AG04450 (cell line): ENCODE measurements around the gene TTC9B. TPM values are rescaled to one million over a fixed set of nuclear protein-coding genes. Genes with fewer than 3 reads are reported as not detected.

ENCODE experiments used
- polyA plus RNA-seq: library from polyadenylated mRNA; depleted of rRNA; stranded (reverse); fragments of >200 nt; gene quantifications from 2 replicates; pipeline ENCODE4 v1.2.3, GENCODE V29; 2011; rRNA removed

TTC9B gene
- polyA plus RNA-seq, 1 experiment = not detected

Other genes with a start within 250 kb of the TTC9B start
- 68.6 and 90.2 TPM in 2 replicates for gene PSMC4, start 247.2 kb downstream of the TTC9B start, polyA plus RNA-seq
- gene ZNF546, start 221.3 kb downstream of the TTC9B start, polyA plus RNA-seq = 1.7 and 2.4 TPM in 2 replicates
- gene ZNF780B, start 162.2 kb downstream of the TTC9B start, polyA plus RNA-seq = 7.2 and 8.3 TPM in 2 replicates
- 11.8 and 14.5 TPM in 2 replicates for gene ZNF780A, start 127.4 kb downstream of the TTC9B start, polyA plus RNA-seq
- gene MAP3K10, start 27.0 kb downstream of the TTC9B start, polyA plus RNA-seq = 2.0 and 2.3 TPM in 2 replicates
- gene CCNP, start 8.3 kb upstream of the TTC9B start, polyA plus RNA-seq = 0.16 and 0.21 TPM in 2 replicates
- 99.8 and 122 TPM in 2 replicates for gene AKT2, start 67.0 kb upstream of the TTC9B start, polyA plus RNA-seq
- 15.9 and 16.9 TPM in 2 replicates for gene C19orf47, start 130.0 kb upstream of the TTC9B start, polyA plus RNA-seq
- gene PLD3, start 130.3 kb upstream of the TTC9B start, polyA plus RNA-seq = 395 and 559 TPM in 2 replicates
- 0.09 and 0.11 TPM in 2 replicates for gene HIPK4, start 171.8 kb upstream of the TTC9B start, polyA plus RNA-seq
- 1.8 and 1.9 TPM in 2 replicates for gene PRX, start 195.0 kb upstream of the TTC9B start, polyA plus RNA-seq
- 11.9 and 16.2 TPM in 2 replicates for gene SERTAD1, start 207.6 kb upstream of the TTC9B start, polyA plus RNA-seq
- 16.1 and 19.6 TPM in 2 replicates for gene SERTAD3, start 226.0 kb upstream of the TTC9B start, polyA plus RNA-seq
- 40.4 and 58.0 TPM in 2 replicates for gene BLVRB, start 247.4 kb upstream of the TTC9B start, polyA plus RNA-seq
- 1.3 and 1.9 TPM in 2 replicates for gene SPTBN4, start 248.6 kb upstream of the TTC9B start, polyA plus RNA-seq